K562 (cell line): Measurements from ENCODE around the gene FKBP3. TPM values are rescaled to one million over a fixed set of nuclear protein-coding genes. Genes with fewer than 3 reads are reported as not detected.

Experiments
- CBFA2T2 ChIP-seq: fragments of 450-650 bp; conservative IDR thresholded peaks from 2 replicates; pipeline ENCODE4 v1.6.1; 2017; ENCODE audit warnings: mild to moderate bottlenecking
- FUS ChIP-seq: fragments of 200-400 bp; formaldehyde crosslinking; optimal IDR thresholded peaks from 2 replicates; pipeline ENCODE3; 2017; ENCODE audit warnings: low read depth, low read length
- MYNN ChIP-seq, 2 experiments: sonication (generic); formaldehyde crosslinking in 1 of 2; IDR thresholded peaks; 2 replicates each; pipeline versions ENCODE4 v1.5.0 to v1.6.1; 2016 to 2020; ENCODE audit warnings: antibody characterized with exemption in 1 of 2, missing genetic modification reagents in 1 of 2
- PHF20 ChIP-seq: fragments of 450-650 bp; IDR thresholded peaks from 2 replicates; pipeline ENCODE4 v1.6.1; 2018; ENCODE audit not compliant: partially characterized antibody
- PHF21A ChIP-seq: fragments of 450-650 bp; IDR thresholded peaks from 2 replicates; pipeline ENCODE4 v1.6.1; 2017; ENCODE audit warnings: low read depth, borderline replicate concordance
- POLR2A ChIP-seq: fragments of 450-650 bp; conservative IDR thresholded peaks from 2 replicates; pipeline ENCODE4 v1.6.1; 2016
- POLR2H ChIP-seq: IDR thresholded peaks from 2 replicates; pipeline ENCODE4 v1.6.1; 2016; ENCODE audit warnings: missing genetic modification characterization, low read depth, mild to moderate bottlenecking, control low read depth, missing compliant biosample characterization, moderate library complexity
- RBM15 ChIP-seq: fragments of 200-400 bp; formaldehyde crosslinking; IDR thresholded peaks from 2 replicates; pipeline ENCODE4 v1.6.1; 2018; ENCODE audit warnings: mild to moderate bottlenecking, low read length, moderate library complexity; ENCODE audit not compliant: insufficient read depth
- RFX7 ChIP-seq: fragments of 250-450 bp; sonication (Bioruptor Pico); IDR thresholded peaks from 2 replicates; pipeline ENCODE4 v1.5.1; 2021; ENCODE audit warnings: mild to moderate bottlenecking
- SUPT5H ChIP-seq: fragments of 450-650 bp; IDR thresholded peaks from 2 replicates; pipeline ENCODE4 v1.6.1; 2016
- TAF9B ChIP-seq: fragments of 450-650 bp; IDR thresholded peaks from 2 replicates; pipeline ENCODE4 v1.6.1; 2018; ENCODE audit warnings: mild to moderate bottlenecking; ENCODE audit not compliant: partially characterized antibody
- ZNF780A ChIP-seq: fragments of 250-450 bp; sonication (Bioruptor Pico); IDR thresholded peaks from 2 replicates; pipeline ENCODE4 v1.5.0; 2021; ENCODE audit warnings: mild to moderate bottlenecking
- polyA plus RNA-seq, 8 experiments: library from polyadenylated mRNA; depleted of rRNA in 4 of 8; stranded (reverse) in 5 of 8; unstranded in 3 of 8; fragments of >200 nt; fragmentation: Nextera tagmentation in 2 of 8; fragmentation: Illumina TruSeq in 1 of 8; extraction: Ambion mirVana in 2 of 8; extraction: Trizol in 1 of 8; gene quantifications; 2 replicates each; pipeline versions ENCODE4 v1.2.1 to v1.2.3, GENCODE V29; 2011 to 2014; ENCODE audit warnings: inconsistent platforms in 1 of 8, missing spikeins in 1 of 8
- total RNA-seq, 7 experiments: library from RNA; depleted of rRNA in 6 of 7; stranded (reverse); fragments of >200 nt in 6 of 7; fragmentation: Illumina TruSeq in 2 of 7; extraction: Trizol in 2 of 7; gene quantifications; 2 replicates each; pipeline versions ENCODE4 v1.2.1 to v1.2.3, GENCODE V29; 2011 to 2021; ENCODE audit warnings: low replicate concordance in 1 of 7
- TF ChIP-seq, protein P1 (sequence below): fragments of 250-450 bp; sonication (Bioruptor Pico); IDR thresholded peaks from 2 replicates; pipeline ENCODE4 v1.9.0; 2021; ENCODE audit warnings: mild to moderate bottlenecking, inconsistent platforms
- TF ChIP-seq, protein P2 (sequence below): fragments of 450-650 bp; IDR thresholded peaks from 2 replicates; pipeline ENCODE4 v1.6.1; 2016; ENCODE audit warnings: antibody characterized with exemption
- TF ChIP-seq, protein P3 (sequence below), 2 experiments: fragments of 450-650 bp; IDR thresholded peaks; 2 replicates each; pipeline ENCODE4 v1.6.1; 2016; ENCODE audit warnings: mild to moderate bottlenecking in 2 of 2, borderline replicate concordance in 1 of 2, low read depth in 1 of 2, moderate library complexity in 1 of 2

FKBP3 gene
- total and polyA plus RNA-seq, 9 of the 15 experiments (the other 6 are each of a cell fraction or from before 2014, with no cell fraction given), result 43.6 to 107 (median 65.2) TPM

GRCh38 chr14:45083976-45084722 is 50.1 kb downstream of the FKBP3 start, which contains the start of gene PRPF39 (continued):
- TF ChIP-seq, protein P1, sequence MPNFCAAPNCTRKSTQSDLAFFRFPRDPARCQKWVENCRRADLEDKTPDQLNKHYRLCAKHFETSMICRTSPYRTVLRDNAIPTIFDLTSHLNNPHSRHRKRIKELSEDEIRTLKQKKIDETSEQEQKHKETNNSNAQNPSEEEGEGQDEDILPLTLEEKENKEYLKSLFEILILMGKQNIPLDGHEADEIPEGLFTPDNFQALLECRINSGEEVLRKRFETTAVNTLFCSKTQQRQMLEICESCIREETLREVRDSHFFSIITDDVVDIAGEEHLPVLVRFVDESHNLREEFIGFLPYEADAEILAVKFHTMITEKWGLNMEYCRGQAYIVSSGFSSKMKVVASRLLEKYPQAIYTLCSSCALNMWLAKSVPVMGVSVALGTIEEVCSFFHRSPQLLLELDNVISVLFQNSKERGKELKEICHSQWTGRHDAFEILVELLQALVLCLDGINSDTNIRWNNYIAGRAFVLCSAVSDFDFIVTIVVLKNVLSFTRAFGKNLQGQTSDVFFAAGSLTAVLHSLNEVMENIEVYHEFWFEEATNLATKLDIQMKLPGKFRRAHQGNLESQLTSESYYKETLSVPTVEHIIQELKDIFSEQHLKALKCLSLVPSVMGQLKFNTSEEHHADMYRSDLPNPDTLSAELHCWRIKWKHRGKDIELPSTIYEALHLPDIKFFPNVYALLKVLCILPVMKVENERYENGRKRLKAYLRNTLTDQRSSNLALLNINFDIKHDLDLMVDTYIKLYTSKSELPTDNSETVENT (CRISPR knock-in tag), result 0 out of 2 replicates have a peak, but pooled peaks have one; percentile 47
- TF ChIP-seq RBM15, result no peak
- TF ChIP-seq POLR2H (tag), result 0 out of 2 replicates have a peak, but pooled peaks have one; percentile 24
- TF ChIP-seq, protein P2, sequence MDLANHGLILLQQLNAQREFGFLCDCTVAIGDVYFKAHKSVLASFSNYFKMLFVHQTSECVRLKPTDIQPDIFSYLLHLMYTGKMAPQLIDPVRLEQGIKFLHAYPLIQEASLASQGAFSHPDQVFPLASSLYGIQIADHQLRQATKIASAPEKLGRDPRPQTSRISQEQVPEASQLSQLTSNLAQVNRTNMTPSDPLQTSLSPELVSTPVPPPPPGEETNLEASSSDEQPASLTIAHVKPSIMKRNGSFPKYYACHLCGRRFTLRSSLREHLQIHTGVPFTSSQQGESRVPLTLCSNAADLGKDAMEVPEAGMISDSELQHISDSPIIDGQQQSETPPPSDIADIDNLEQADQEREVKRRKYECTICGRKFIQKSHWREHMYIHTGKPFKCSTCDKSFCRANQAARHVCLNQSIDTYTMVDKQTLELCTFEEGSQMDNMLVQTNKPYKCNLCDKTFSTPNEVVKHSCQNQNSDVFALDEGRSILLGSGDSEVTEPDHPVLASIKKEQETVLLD, result peak; percentile 69; the same call in 1 of the 2 replicates
- TF ChIP-seq, protein P3, sequence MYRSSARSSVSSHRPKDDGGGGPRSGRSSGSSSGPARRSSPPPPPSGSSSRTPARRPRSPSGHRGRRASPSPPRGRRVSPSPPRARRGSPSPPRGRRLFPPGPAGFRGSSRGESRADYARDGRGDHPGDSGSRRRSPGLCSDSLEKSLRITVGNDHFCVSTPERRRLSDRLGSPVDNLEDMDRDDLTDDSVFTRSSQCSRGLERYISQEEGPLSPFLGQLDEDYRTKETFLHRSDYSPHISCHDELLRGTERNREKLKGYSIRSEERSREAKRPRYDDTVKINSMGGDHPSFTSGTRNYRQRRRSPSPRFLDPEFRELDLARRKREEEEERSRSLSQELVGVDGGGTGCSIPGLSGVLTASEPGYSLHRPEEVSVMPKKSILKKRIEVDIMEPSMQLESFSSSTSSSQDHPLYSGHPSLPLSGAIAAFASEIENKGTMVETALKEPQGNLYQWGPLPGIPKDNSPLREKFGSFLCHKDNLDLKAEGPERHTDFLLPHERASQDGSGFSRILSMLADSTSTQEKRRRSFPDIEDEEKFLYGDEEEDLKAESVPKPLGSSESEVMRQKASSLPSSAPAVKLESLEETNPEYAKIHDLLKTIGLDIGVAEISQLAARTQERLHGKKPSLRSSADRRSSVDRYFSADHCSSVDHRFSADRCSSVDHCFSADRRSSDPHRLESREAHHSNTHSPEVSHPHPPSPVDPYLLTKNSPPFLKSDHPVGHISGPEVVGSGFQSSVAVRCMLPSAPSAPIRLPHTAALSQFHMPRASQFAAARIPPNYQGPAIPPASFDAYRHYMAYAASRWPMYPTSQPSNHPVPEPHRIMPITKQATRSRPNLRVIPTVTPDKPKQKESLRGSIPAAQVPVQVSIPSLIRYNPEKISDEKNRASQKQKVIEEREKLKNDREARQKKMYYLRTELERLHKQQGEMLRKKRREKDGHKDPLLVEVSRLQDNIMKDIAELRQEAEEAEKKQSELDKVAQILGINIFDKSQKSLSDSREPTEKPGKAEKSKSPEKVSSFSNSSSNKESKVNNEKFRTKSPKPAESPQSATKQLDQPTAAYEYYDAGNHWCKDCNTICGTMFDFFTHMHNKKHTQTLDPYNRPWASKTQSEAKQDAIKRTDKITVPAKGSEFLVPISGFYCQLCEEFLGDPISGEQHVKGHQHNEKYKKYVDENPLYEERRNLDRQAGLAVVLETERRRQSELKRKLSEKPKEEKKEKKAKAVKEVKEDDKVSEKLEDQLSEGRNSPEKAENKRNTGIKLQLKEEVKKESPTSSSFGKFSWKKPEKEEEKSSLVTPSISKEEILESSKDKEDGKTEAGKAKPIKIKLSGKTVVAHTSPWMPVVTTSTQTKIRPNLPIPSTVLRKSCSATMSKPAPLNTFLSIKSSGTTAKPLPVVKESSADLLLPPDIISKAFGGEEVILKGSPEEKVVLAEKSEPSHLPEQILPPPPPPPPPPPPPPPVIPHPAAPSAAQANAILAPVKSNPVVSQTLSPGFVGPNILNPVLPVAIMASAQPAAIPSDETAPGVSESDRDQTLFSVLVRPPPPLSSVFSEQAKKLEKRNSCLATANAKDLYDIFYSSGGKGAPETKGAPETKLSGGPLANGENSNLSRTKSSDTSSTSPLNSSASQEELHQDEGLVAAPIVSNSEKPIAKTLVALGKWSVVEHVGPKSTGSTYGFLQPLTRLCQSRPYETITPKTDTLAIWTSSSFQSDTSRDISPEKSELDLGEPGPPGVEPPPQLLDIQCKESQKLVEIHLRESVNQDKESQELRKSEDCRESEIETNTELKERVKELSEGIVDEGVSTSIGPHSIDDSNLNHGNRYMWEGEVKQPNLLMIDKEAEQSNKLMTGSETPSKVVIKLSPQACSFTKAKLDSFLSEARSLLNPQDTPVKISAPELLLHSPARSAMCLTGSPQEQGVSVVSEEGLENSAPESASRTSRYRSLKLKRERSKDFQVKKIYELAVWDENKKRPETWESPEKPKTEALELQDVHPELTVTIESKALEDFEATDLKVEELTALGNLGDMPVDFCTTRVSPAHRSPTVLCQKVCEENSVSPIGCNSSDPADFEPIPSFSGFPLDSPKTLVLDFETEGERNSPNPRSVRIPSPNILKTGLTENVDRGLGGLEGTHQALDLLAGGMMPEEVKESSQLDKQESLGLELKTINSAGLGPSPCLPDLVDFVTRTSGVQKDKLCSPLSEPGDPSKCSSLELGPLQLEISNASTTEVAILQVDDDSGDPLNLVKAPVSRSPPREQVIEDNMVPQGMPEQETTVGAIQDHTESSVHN (IDR thresholded peaks at IDR 0.05; ENCODE audit: borderline replicate concordance in 1 of 2, low read depth in 1 of 2), result 0 out of 4 replicates have a peak, but pooled peaks of 1 of the 2 experiments have one; percentile 31
- TF ChIP-seq POLR2A, result peak; percentile 88
- TF ChIP-seq SUPT5H, result peak; percentile 85
- no peak for TF ChIP-seq ZNF780A (CRISPR knock-in tag)
- TF ChIP-seq CBFA2T2, result peak; percentile 27; the same call in 1 of the 2 replicates
- TF ChIP-seq MYNN (IDR thresholded peaks at IDR 0.05), result 0 out of 2 replicates have a peak, but pooled peaks have one; percentile 31
- no peak for TF ChIP-seq MYNN (CRISPR knock-in tag; IDR thresholded peaks at IDR 0.05)
- no peak for TF ChIP-seq RFX7 (CRISPR knock-in tag)
- no peak for TF ChIP-seq PHF21A
- TF ChIP-seq PHF20, result peak; percentile 61
- TF ChIP-seq FUS, result no peak
- peak; percentile 41 for TF ChIP-seq TAF9B
